ENCODE measurements around the gene ATP2B2. TPM values are rescaled to one million over a fixed set of nuclear protein-coding genes. Genes with fewer than 3 reads are reported as not detected.

Gene ATP2B2
- total RNA-seq, 1 experiment from 2014 or later = not detected

GRCh38 chr3:10529809-10530208 is 24.4 kb upstream of the ATP2B2 start:
- DNase-seq (ENCODE audit: unreplicated experiment) = no peak
- CTCF ChIA-PET = no interaction called here
- Mint-ChIP-seq H3K27me3 (ENCODE audit: insufficient read depth, unreplicated experiment) (peaks cover 72% of the 10 kb centered on the region), H3K36me3 (ENCODE audit: insufficient read depth, unreplicated experiment) (no peaks in the 10 kb centered on the region), H3K9me3 (ENCODE audit: unreplicated experiment) (no peaks in the 10 kb centered on the region), H3K4me1 (ENCODE audit: insufficient read depth, unreplicated experiment) (no peaks in the 10 kb centered on the region), H3K4me3 (ENCODE audit: unreplicated experiment) (no peak overlapping the region), H3K27ac (ENCODE audit: low read depth, unreplicated experiment) (no peak overlapping the region)
- POLR2A ChIA-PET = no interaction called here
- intact Hi-C loops (cut with micrococcal nuclease) = no loop called here
- BruUV-seq (replicated peaks) = no TSS peak
- TF ChIP-seq, protein P1, sequence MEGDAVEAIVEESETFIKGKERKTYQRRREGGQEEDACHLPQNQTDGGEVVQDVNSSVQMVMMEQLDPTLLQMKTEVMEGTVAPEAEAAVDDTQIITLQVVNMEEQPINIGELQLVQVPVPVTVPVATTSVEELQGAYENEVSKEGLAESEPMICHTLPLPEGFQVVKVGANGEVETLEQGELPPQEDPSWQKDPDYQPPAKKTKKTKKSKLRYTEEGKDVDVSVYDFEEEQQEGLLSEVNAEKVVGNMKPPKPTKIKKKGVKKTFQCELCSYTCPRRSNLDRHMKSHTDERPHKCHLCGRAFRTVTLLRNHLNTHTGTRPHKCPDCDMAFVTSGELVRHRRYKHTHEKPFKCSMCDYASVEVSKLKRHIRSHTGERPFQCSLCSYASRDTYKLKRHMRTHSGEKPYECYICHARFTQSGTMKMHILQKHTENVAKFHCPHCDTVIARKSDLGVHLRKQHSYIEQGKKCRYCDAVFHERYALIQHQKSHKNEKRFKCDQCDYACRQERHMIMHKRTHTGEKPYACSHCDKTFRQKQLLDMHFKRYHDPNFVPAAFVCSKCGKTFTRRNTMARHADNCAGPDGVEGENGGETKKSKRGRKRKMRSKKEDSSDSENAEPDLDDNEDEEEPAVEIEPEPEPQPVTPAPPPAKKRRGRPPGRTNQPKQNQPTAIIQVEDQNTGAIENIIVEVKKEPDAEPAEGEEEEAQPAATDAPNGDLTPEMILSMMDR (IDR thresholded peaks at IDR 0.05; ENCODE audit: unreplicated experiment) = no peak

DNA sequence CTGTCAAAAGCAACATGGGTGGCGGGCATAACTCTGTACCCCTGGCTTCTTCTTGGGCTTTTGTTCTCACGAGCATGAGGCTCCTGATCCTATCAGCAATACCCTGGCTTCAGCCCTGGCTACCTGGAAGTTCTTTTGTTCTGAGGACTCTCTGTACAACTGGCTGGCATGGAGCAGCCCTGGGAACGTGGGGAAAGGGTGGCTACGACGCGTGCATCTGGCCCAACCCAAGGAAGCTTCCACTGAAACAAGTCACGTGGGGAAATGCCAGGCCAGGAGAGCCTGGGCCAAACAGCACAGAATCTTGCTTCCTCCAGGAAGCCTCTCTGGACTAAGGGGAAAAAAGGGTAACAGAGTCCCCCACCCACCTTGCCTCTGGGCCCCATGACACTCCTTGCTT is 22.7 kb upstream of the ATP2B2 start:
- ChIA-PET POLR2A (no interaction called here), CTCF (no interaction called here)
- intact Hi-C loops (cut with micrococcal nuclease) = no loop called here
- no peaks in the 10 kb centered on the region for H3K9me3 Mint-ChIP-seq (ENCODE audit: unreplicated experiment)
- no peak for DNase-seq (ENCODE audit: unreplicated experiment)
- no peaks in the 10 kb centered on the region for H3K36me3 Mint-ChIP-seq (ENCODE audit: insufficient read depth, unreplicated experiment)
- peaks cover 75% of the 10 kb centered on the region for H3K27me3 Mint-ChIP-seq (ENCODE audit: insufficient read depth, unreplicated experiment)
- no peak overlapping the region for H3K4me3 Mint-ChIP-seq (ENCODE audit: unreplicated experiment)
- TF ChIP-seq, protein P1 (IDR thresholded peaks at IDR 0.05; ENCODE audit: unreplicated experiment) = no peak
- no peaks in the 10 kb centered on the region for H3K4me1 Mint-ChIP-seq (ENCODE audit: insufficient read depth, unreplicated experiment)
- no peak overlapping the region for H3K27ac Mint-ChIP-seq (ENCODE audit: low read depth, unreplicated experiment)
- no TSS peak for BruUV-seq (replicated peaks)

DNA sequence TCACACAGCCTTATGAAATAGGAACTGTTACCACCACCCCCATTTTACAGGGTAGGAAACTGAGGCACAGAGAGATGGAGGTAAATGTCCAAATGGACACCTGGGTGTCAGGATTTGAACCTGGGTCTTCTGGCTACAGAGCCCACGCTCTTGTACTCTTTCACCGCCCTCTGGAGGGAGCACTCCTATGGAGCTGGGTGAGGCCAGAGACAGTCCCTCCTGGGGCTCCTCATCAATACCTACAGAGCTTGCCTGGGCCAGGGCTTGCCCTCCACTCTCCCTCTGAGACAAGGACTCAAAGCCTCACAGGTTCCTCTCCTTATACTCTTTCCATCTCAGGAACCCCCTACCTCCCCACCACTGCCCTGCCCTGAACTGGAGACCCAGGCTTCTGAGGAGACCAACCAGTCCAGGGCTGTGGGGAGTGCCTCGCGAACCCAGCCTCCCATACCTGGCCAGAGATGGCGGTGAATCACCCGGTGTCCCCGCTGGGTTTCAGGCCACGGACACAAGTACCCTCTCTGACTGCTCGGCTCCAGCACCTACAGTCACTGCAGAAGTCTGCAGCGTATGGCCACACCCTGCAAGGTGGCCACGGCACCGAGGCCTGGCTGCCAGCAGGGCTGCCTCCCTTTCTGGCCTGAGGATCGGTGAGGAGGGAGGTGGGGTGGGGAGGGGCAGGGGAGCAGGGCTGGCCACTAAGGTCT is 22.1 kb upstream of the ATP2B2 start:
- no peak overlapping the region for H3K4me3 Mint-ChIP-seq (ENCODE audit: unreplicated experiment)
- no peak for DNase-seq (ENCODE audit: unreplicated experiment)
- BruUV-seq (replicated peaks) = no TSS peak
- H3K9me3 Mint-ChIP-seq (ENCODE audit: unreplicated experiment) = no peaks in the 10 kb centered on the region
- intact Hi-C loops (cut with micrococcal nuclease) = no loop called here
- no peaks in the 10 kb centered on the region for H3K36me3 Mint-ChIP-seq (ENCODE audit: insufficient read depth, unreplicated experiment)
- TF ChIP-seq, protein P1 (IDR thresholded peaks at IDR 0.05; ENCODE audit: unreplicated experiment) = no peak
- ChIA-PET CTCF (interaction anchor here (0.5 kb wide), 1 partner anchor 34 kb away, joined by 3 read pairs; no protein-coding TSS in a partner anchor), POLR2A (interaction anchor here (0.6 kb wide), 1 partner anchor 950 kb away, joined by 3 read pairs; no protein-coding TSS in a partner anchor)
- H3K27ac Mint-ChIP-seq (ENCODE audit: low read depth, unreplicated experiment) = no peak overlapping the region
- peaks cover 75% of the 10 kb centered on the region for H3K27me3 Mint-ChIP-seq (ENCODE audit: insufficient read depth, unreplicated experiment)
- H3K4me1 Mint-ChIP-seq (ENCODE audit: insufficient read depth, unreplicated experiment) = no peaks in the 10 kb centered on the region

DNA sequence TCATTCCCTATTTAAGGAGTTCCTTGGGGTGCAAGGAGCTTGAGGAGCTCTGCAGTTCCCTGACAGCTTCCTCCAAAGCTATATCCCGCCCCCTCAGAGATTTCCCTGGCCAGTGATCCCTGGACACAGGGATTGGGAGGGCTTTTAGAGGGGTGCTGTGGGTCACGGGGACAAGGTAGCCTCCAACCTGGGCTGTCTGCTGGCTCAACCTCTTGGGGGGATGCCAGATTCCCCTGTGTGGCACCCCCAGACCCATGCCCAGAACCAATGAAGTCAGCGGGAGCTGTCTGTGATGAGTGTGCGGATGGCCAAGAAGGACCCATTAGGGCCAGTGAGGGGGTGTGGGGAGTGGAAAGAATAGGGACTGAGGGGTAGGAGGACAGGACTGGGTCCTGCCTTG is 21.0 kb upstream of the ATP2B2 start:
- no peaks in the 10 kb centered on the region for H3K9me3 Mint-ChIP-seq (ENCODE audit: unreplicated experiment)
- intact Hi-C loops (cut with micrococcal nuclease) = no loop called here
- peaks cover 76% of the 10 kb centered on the region for H3K27me3 Mint-ChIP-seq (ENCODE audit: insufficient read depth, unreplicated experiment)
- no peak overlapping the region for H3K4me3 Mint-ChIP-seq (ENCODE audit: unreplicated experiment)
- ChIA-PET POLR2A (no interaction called here), CTCF (interaction anchor here (0.6 kb wide), 1 partner anchor 1506 kb away, joined by 3 read pairs; no protein-coding TSS in a partner anchor)
- no peaks in the 10 kb centered on the region for H3K36me3 Mint-ChIP-seq (ENCODE audit: insufficient read depth, unreplicated experiment)
- no TSS peak for BruUV-seq (replicated peaks)
- no peak overlapping the region for H3K27ac Mint-ChIP-seq (ENCODE audit: low read depth, unreplicated experiment)
- TF ChIP-seq, protein P1 (IDR thresholded peaks at IDR 0.05; ENCODE audit: unreplicated experiment) = no peak
- H3K4me1 Mint-ChIP-seq (ENCODE audit: insufficient read depth, unreplicated experiment) = no peaks in the 10 kb centered on the region
- no peak for DNase-seq (ENCODE audit: unreplicated experiment)
